SH-SY5Y (cell line): ENCODE results near the gene E2F3.

Source experiments
- GATA2 ChIP-seq: IDR thresholded peaks from 2 replicates; pipeline ENCODE4 v1.6.1; 2011; ENCODE audit warnings: mild to moderate bottlenecking, low read depth, low read length
- GATA3 ChIP-seq: IDR thresholded peaks from 2 replicates; pipeline ENCODE4 v1.6.1; 2011; ENCODE audit warnings: low read depth, mild to moderate bottlenecking, low read length, moderate library complexity

GRCh38 chr6:20353134-20353533, 48.5 kb upstream of the E2F3 start:
- TF ChIP-seq GATA3 = no peak
- no peak for TF ChIP-seq GATA2
